Lower leg skin (tissue), 4 donors: ENCODE measurements around the gene NCKIPSD. TPM values are rescaled to one million over a fixed set of nuclear protein-coding genes. Genes with fewer than 3 reads are reported as not detected.

Experiments used
- DNase-seq, 2 donors: peaks; one replicate each; pipeline ENCODE4 v3.0.0-alpha.2; 2019; ENCODE audit warnings: low spot score in 2 of 2
- H3K4me3 ChIP-seq: fragments of 200-600 bp; sonication (generic); 2 replicates; pipeline ENCODE4 v1.5.1; 2017; ENCODE audit warnings: mild to moderate bottlenecking, low read depth; ENCODE audit not compliant: poor library complexity, severe bottlenecking
- POLR2A ChIP-seq, 2 donors: fragments of 450-650 bp; IDR thresholded peaks; one replicate each; pipeline ENCODE4 v1.6.1; 2016 to 2017; ENCODE audit warnings: antibody characterized with exemption in 2 of 2, mild to moderate bottlenecking in 1 of 2, moderate library complexity in 1 of 2
- WGBS, 2 donors: methylation state at CpG; one replicate each; pipeline ENCODE4 v1.1.5; 2018; 5-methylcytosine and 5-hydroxymethylcytosine counted together
- intact Hi-C: fragments of 100-400 bp; cut with DNase I; formaldehyde crosslinking; loops from one replicate; pipeline ENCODE4 v1.15.0; 2023; ENCODE audit warnings: low total_unique reads
- total RNA-seq, 4 donors: library from RNA; depleted of rRNA; stranded (reverse); fragments of >200 nt; gene quantifications; one replicate each; pipeline ENCODE4 v1.1.0, GENCODE V29; 2016
- TF ChIP-seq, protein P1 (sequence below), 3 donors: fragments of 450-650 bp; IDR thresholded peaks; one replicate each; pipeline ENCODE4 v1.5.1; 2016; ENCODE audit warnings: antibody characterized with exemption in 3 of 3, mild to moderate bottlenecking in 3 of 3, moderate library complexity in 2 of 3

NCKIPSD gene
- total RNA-seq, 4 donors from 2014 or later = 32.0 to 51.0 (median 41.1) TPM

DNA sequence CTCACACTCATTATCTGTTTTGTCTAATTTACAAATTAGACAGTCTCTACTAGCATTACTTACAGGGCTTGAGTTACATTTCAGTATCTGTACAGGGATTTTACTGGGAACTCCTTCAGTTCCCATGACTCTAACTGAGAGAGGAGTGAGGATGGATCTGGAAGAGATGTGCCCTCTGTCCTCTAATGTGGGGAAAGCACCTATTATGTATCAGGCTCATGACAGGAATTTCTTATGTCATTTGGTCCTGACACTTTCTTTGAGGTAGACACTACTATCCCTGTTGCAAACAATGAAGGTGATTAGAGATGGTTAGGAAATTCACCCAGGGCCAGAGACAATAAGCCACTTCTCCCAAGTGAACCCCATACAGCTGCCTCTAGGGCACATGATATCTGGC is 10.9 kb upstream of the NCKIPSD start:
- TF ChIP-seq, protein P1, sequence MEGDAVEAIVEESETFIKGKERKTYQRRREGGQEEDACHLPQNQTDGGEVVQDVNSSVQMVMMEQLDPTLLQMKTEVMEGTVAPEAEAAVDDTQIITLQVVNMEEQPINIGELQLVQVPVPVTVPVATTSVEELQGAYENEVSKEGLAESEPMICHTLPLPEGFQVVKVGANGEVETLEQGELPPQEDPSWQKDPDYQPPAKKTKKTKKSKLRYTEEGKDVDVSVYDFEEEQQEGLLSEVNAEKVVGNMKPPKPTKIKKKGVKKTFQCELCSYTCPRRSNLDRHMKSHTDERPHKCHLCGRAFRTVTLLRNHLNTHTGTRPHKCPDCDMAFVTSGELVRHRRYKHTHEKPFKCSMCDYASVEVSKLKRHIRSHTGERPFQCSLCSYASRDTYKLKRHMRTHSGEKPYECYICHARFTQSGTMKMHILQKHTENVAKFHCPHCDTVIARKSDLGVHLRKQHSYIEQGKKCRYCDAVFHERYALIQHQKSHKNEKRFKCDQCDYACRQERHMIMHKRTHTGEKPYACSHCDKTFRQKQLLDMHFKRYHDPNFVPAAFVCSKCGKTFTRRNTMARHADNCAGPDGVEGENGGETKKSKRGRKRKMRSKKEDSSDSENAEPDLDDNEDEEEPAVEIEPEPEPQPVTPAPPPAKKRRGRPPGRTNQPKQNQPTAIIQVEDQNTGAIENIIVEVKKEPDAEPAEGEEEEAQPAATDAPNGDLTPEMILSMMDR (IDR thresholded peaks at IDR 0.05) = no peak
- TF ChIP-seq POLR2A (IDR thresholded peaks at IDR 0.05) = no peak
- intact Hi-C loops = no loop called here
- DNase-seq = no peak

GRCh38 chr3:48696156-48696555 is 10.4 kb upstream of the NCKIPSD start:
- 87 to 91% methylated on average over 5 of the region's 5 CpGs for WGBS, 2 donors
- no peak for DNase-seq
- TF ChIP-seq, protein P1 (IDR thresholded peaks at IDR 0.05) = no peak
- no peak for TF ChIP-seq POLR2A (IDR thresholded peaks at IDR 0.05)
- intact Hi-C loops = no loop called here
- no peak overlapping the region for H3K4me3 ChIP-seq

More for the DNA sequence above, 10.9 kb upstream of the NCKIPSD start:
- no peak overlapping the region for H3K4me3 ChIP-seq

GRCh38 chr3:48695393-48695753 is 9.7 kb upstream of the NCKIPSD start:
- peak overlapping the region; percentile 29 for H3K4me3 ChIP-seq
- intact Hi-C loops = no loop called here
- TF ChIP-seq, protein P1 (IDR thresholded peaks at IDR 0.05) = no peak
- TF ChIP-seq POLR2A (IDR thresholded peaks at IDR 0.05) = no peak
- WGBS, 2 donors = 30 to 51% methylated on average over 9 of the region's 9 CpGs
- peak; percentile 75 to 94 for DNase-seq

DNA sequence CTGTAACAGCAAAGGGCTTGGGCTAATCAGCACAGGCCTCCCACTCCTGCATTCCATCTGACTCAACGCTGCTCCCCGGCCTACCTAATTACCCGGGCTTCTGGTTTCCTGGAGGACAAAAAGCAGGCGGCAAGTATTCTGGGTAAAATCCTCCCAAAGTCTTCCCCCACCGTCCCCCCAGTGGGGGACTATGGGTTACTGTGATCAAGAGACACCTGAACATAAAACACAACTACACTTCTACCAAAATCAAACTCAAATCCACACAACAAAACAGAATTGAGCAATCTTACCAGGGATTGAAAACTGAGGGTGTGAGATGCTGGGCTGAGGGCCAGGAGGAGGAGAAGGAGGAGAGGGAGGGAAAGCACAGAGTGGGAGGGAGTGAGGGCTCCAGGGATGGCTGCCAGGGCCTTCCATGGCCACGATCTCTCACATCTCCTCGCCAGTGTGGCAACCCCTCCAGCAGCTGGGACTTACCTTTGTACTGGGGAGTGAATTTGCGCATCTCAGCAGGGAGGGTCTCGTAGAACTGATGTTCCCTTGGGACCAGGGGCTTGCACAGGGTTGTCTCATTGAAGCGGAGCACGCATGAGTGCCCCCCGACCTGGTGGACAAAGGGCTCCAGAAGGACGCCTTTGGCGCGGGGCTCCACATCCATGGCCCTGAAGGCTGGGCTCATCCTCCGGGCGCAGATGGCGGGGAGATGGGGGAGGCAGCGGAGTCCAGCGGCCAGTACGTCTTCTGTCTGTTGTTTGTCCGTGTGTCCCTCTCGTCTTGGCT is 9.1 kb upstream of the NCKIPSD start:
- 43 to 48% methylated on average over 23 of the region's 23 CpGs for WGBS, 2 donors
- intact Hi-C loops = no loop called here
- TF ChIP-seq, protein P1 (IDR thresholded peaks at IDR 0.05) = no peak
- no peak for TF ChIP-seq POLR2A (IDR thresholded peaks at IDR 0.05)
- peak; percentile 79 to 95 for DNase-seq
- H3K4me3 ChIP-seq = peak overlapping the region; percentile 29

DNA sequence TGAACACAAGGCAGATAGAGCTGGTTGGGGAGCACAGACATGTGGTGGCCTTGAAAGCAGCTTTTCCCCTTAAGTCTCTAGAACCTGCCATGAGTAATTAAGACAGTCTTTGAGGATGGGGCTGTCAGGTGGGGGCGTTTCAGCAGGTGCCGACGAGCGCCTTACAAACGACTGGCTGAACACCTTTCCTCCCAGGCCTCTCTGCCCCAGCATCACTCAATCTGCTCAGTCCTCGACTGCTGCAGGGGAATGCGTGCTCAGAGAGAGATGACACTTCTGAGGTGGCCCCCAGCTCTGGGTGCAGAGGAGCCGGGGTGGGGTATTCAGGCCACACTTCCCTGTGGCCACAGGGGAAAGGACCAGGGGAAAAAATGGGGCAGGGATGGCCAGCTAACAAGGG is 8.1 kb upstream of the NCKIPSD start:
- 81% methylated on average over 8 of the region's 8 CpGs for WGBS, 2 donors
- no peak overlapping the region for H3K4me3 ChIP-seq
- DNase-seq = no peak
- intact Hi-C loops = no loop called here
- TF ChIP-seq, protein P1 (IDR thresholded peaks at IDR 0.05) = no peak
- TF ChIP-seq POLR2A (IDR thresholded peaks at IDR 0.05) = no peak

DNA sequence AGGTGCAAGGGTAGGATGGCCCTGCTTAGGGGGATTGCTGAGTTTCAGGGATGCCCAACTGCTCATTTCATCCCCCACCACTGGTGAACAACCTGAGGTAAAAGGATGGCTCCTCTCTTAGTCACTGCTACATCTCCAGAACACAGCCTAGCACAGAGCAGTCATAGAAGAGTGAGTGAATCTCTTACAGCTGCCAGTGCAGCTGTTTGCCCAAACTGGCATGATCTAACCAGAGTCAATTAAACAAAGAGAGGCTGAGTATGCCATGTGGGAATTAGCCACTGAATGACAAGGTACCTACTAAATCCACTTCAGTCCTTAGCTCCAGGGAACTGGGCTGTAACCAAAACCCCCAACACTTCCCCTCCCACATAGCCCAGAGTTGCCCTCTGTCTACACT is 6.8 kb upstream of the NCKIPSD start:
- H3K4me3 ChIP-seq = no peak overlapping the region
- DNase-seq = no peak
- intact Hi-C loops = no loop called here
- TF ChIP-seq, protein P1 (IDR thresholded peaks at IDR 0.05) = no peak
- no peak for TF ChIP-seq POLR2A (IDR thresholded peaks at IDR 0.05)
